GM18867 (cell line): ENCODE measurements around the gene MTFR2.
"Not testable (repeated sequence)": the region's sequence is repeated elsewhere in the genome, so short reads cannot be mapped to it uniquely, and the experiment has no call there.

ENCODE experiments used
- ATAC-seq: cut with Tn5 transposase; IDR thresholded peaks from one replicate; pipeline ENCODE4 v1.9.1; 2021; ENCODE audit warnings: mild to moderate bottlenecking, moderate library complexity; ENCODE audit not compliant: unreplicated experiment

The MTFR2 gene

DNA sequence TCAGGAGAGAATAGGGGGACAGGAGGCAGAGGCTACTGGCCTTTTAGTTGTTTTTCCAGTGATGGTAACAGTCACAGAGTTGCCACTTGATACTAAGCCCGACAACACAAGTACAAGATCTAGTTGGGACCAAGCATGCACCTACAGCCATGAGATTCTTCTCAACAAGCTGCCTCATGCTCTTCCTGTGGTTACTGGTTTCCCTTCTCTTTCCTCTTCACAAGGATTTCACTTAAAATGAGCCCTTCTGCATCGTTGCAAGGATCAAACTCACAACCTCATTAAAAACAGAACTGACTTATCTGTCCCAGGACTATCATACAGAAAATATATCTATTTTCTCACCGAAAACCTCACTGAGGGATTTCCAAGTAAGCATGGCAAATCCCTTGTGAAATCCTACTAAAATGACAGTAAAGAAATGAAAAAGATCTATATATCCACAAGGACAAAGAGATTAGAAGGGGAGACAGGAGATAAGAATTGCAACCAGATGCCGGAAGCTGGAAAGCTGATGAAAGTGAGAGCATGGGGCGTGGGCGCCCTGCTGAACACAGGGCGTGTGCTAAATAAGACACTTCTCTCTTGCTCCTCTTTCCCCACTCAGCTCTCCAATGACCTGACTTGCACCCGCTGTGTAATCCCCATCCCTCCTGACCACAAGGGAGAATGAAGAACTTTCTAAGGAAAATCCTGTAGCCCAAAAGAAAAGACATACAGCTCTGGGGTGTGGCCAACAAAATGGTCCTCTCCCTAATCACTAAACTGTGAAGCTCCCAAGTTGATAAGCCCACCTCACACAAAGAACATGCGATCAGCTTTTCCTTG lies 13.4 kb downstream of the MTFR2 start:
- ATAC-seq, result no peak

DNA sequence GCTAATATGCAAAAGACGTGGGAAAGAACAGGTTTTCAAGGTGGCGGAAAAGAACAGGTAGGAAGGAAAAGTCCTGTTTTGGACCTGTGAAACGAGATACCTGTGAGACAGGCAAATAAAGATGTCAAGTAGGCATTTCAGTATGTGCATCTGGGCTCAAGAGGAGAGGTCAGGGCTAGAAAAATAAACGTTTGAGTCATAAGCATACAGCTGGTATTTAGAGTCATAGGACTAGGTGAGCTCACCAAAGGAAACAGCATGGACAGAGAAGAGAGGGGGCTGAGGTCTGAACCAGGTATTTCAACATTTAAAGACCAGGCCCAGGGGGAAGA lies 14.9 kb downstream of the MTFR2 start:
- ATAC-seq, result no peak

DNA sequence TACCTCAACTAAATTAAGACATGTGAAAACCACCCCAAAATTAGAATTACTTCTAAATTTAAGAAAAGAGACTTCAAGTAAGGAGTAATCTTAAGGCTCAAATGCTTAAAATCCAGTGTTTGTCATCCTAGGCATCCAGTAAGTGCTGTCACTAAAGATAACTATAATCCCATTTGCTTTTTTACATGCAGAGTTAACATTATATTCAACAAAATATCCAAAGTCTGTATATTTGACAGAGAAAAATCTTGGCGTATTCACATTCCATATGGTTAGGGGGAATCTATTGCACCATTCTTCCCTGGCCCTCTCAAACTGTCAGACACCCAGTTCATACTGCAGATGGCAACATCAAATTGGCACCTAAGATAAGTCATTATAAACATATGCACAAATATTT lies 17.4 kb downstream of the MTFR2 start:
- ATAC-seq, result no peak

DNA sequence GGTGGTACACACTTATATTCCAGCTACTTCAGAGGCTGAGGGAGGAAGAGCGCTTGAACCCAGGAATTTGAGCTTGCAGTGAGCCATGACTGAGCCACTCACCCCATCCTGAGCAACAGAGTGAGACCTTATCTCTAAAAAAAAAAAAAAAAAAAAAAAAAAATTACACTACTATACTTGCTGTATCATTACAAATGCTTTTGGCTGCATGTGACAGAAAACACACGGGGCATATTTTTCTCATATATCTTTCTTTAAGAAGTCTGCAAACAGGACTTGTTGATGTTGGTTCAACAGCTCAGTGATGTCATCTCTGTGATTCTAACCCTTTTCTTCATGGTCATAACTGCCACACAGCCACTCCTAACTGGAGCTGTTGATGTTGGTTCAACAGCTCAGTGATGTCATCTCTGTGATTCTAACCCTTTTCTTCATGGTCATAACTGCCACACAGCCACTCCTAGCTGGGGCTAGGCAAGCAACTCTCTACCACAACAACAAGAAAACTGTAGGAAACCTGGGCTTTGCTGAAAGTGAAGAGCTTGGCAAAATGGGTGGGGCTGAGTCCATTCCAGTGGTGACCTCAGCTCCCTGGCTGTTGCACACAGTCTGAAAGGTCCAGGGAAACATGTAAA lies 19.8 kb downstream of the MTFR2 start:
- ATAC-seq, result no peak

DNA sequence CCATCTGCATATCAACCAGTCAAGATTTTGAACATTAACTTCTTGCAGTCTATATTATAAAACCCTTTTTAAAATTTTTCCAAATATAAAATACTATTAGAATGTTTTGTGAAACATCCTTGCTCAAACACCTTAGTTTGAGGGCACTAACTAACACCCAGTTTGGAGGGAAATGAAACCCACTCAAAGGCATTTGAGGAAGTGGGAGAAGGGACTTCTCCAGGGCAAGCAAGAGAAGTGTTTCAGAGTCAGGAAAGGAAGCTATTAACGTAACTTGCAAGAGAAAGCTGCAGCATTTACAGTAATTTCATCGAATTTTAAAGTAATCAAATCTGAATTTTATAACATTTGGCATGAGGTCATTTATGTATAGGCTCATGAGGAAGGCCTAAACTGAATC lies 21.3 kb downstream of the MTFR2 start:
- no peak for ATAC-seq

DNA sequence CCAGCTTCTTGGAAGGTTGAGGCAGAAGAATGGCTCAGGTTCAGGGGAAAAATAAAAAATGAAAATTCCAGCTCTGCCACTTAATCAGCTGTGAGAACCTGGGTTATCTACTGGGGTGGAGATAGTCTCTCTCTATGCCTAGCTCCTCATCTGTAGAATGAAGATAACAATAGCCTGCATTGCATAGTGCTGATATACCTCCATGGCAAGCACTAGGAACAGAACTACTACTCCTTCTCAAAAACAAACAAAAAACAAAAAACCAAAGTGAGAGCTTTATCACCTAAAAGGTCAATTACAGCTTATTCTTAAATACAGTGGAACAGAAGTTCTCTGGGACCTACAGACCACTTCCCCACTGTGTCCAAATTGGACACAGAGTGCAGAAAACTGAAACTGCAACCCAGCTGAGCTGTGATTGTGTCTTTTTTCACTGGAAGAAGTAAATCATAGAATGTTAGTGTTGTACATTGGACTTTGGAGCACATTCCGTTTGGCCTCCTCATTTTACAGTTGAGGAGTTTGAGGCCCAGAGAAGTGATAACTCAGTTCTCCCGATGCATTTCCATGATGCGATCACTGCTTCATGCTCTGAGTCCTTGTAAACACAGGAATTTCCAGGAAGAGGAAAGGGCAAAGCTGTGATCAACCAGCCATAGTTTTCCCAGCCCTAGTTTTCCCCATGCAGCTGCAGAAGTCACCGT lies 23.3 kb downstream of the MTFR2 start:
- ATAC-seq, result peak; percentile 29

DNA sequence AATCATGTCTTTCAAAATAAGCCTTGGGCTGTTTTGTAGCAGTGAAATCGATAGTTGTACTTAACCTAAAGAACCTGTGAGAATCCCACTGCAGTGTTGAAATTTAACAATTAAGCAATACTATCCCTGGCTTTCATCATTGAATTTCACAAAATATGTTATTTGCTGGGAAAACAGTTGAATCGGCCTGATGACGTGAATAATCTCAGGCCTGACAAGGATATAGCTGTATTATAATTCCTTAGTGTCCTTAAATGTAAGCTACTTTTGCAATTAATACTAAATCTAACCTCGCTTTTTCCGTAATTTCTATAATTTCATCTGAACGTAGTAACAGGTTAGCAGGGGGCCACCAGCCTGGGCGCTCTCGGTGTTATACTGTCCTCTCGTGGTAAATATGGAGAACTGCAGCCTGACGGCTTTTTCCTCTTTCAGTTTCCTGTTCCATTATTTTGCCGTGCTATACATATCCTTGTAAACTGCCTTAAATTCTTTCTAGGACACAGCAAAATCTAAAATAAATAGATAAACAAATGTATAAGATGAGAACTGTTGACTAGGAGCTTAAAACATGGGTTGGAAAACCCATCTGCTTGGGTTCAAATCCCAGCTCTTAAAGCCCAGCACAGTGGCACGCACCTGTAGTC lies 24.0 kb downstream of the MTFR2 start:
- peak; percentile 80 for ATAC-seq

DNA sequence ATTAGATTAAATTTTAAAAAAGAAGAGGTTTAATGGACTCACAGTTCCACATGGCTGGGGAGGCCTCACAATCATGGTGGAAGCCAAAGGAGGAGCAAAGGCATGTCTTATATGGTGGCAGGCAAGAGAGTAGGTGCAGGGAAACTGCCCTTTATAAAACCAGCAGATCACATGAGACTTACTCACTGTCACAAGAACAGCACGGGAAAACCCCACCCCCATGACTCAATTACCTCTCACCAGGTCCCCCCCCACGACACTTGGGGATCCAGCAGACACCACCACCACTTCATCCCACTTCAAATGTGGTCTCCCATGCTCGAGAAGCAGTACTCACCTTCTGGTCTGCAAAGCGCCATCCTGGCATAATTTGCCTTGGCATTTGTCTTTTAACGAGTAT lies 24.6 kb downstream of the MTFR2 start:
- no peak for ATAC-seq

DNA sequence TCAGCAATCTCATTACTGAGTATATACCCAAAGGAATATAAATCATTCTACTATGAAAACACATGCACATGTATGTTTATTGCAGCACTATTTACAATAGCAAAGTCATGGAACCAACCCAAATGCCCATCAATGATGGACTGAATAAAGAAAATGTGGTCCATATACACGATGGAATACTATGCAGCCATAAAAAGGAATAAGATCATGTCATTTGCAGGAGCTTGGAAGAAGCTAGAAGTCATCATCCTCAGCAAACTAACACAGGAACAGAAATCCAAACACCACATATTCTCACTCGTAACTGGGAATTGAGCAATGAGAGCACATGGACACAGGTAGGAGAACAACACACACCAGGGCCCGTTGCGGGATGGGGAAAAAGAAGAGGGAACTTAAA lies 25.1 kb downstream of the MTFR2 start:
- not testable (repeated sequence) for ATAC-seq

DNA sequence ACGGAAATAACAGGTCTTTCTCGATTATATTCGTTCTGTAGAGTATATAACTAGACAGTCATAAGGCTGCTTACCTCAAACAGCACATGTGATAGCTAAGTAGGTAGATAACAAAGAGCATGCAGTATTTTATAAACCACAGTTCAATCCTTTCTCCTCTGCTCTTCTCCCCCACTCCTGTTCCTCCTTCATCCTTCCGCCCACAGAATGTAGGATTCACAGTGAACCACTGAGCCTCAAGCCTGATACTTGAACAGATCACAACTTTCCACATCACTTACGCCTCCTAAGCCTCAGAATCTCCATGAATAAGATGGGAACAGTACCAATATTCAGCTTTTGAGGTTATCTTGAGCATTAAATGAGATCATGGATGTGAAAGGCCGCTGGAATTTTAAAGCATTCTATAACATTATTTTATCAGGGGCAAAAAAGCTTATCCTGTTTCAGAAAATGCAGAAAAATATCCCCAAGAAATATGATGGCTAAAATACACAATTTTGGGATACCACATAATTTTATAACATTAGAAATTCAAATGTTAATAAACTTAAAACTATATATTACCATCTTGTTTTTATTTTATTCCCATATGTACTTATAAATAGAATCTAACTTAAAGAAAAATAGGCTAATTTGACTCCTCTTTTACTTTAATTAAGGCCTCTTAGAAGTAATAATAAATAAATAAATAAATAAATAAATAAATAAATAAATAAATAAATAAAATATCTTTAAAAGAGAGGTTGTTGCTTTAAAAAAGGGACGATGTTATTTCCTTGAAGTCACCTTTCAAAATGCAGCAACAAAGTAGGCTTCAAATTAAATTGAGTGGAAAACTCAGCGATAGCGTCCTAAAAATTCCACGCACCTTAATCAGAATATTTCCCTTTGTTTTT lies 33.4 kb downstream of the MTFR2 start:
- ATAC-seq, result no peak

DNA sequence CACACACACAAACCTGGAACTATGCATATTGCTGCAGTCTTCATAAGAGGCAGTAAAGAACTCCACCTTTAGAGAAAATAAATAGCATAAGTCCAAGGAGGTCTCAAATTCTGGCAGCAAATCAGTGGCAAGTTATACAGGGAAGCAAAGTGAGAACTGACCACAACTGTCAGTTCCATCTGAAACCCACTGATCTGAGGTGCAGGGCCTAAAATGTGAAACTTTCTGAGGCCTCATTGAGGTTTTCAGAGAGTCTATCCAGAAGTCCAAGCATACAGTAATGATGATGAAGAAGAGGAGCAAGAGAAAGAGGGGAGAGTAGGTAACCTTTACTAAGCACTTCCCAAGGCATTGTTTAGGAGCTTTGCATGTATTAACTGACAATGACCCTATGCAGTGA lies 36.3 kb downstream of the MTFR2 start:
- ATAC-seq, result no peak

DNA sequence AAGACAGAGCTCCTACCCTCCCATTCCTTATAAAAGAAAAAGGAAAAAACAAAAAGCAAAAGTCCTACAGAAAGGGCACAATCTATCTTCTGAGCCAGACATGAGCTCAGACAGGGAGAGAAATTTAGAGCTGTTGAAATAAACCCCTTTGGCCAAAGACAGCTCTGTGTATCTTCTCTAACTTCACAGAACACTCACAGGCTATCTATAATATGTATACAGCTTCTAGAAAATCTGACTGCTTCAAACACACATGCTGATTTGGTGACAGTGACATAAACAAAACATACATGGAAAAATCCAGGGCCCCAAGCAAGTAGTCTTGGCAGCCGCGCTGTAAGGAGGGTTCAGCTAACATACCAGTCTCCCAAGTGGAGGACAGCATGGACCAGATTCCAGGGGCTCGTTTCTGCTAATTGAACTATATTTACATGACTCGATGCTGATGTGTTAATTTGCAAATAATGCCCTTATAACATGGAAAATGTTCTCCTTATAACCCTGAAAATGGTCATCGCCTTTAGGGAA lies 37.0 kb downstream of the MTFR2 start:
- ATAC-seq, result no peak

DNA sequence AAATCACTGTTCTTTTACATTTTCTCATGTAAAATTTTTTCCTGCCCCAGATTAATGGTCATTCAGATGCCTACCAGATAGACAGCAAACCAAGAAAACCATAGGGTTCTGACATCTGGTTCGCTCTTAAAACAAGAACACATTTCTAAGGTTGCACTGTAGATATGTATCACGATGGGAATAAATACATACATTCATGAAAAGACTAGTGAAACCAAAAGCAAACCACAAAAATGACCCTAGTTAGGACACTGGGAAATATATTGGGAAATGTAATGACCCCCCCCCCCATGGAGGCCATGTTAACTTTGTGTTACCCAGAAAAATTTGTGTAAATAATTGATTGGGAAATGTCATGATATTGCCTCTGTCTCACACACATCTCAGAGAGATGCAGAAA lies 37.5 kb downstream of the MTFR2 start:
- ATAC-seq, result no peak

DNA sequence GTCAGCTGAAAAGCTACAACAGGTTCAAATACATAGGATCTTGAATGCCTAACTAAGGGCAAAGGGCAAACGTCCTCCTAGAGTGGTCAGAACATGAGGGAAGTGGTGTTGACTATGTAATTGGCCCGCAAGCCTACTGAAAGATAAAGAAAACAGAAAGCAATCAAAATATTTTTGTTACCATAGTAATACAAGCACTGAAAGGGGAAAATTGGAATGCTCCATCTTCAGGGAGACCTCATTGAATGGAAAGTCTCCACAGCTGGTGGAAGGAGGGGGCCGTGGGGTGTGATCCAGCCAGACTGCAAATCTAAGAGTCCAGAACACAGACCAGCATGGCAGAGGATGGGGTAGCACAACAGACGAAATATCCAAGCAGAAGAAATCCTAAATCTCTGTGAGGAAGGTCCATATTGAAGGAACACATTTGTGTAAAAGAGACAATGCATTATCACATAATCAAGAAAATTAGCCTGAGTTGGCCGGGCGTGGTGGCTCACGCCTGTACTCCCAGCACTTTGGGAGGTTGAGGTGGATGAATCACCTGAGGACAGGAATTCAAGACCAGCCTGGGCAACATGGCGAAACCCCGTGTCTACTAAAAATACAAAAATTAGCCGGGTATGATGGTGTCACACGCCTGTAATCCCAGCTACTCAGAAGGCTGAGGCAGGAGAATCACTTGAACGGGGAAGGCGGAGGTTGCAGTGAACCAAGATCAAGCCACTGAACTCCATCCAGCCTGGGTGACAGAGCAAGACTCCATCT lies 39.5 kb downstream of the MTFR2 start:
- ATAC-seq, result no peak

DNA sequence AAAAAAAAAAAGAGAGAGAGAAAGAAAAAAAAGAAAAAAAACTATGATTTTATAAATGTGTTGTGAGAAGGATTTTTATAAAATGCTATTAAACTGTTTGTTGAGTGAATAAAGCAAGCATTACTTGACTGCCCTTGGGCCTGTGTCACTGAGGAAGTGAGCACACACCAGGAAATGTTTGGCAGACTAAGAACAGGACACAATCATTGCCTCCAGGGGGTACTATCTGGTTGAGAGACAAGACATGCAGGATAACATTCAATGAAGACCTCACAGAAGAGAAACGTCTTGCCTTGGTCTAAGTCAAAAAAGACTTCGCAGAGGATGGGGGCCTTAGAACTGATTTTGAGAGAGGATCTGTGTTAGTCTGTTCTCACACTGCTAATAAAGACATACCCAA lies 40.6 kb downstream of the MTFR2 start:
- ATAC-seq, result no peak

DNA sequence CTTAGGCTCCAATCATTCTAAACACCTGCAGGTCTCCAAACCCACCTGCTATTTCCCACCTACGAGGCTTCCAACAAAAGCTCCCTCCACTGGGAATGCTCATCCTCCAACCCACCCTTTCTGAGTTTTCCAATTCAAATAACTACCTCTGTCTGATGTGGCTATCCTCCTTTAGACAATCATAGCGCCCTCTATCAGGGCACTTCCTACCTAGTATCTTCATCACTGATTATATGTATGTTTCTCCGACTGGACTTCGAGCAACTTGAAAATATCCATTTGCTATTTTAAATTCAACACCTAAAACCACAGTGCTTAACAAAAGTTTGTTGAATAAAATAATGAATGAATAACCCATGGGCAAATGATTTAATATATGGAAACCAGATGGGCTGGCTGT lies 41.3 kb downstream of the MTFR2 start:
- no peak for ATAC-seq

DNA sequence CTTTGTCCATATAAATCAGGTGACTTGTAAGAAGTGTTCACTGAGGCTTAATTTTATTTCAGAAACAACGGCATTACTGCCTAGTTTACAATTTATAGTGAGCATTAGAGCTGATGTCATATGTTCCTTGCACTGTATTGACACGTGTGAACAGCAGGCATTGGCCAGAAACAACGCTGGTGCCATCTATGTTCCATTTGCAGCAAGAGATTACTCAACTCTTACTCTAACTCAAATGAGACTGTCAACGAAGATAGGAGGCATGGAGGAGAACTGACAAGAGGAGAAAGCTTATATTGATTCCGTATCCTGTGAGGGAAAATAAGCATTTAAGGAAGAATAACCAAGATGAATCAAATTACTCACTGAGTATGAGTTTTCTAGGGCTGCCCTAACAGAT lies 48.4 kb downstream of the MTFR2 start:
- ATAC-seq, result no peak

DNA sequence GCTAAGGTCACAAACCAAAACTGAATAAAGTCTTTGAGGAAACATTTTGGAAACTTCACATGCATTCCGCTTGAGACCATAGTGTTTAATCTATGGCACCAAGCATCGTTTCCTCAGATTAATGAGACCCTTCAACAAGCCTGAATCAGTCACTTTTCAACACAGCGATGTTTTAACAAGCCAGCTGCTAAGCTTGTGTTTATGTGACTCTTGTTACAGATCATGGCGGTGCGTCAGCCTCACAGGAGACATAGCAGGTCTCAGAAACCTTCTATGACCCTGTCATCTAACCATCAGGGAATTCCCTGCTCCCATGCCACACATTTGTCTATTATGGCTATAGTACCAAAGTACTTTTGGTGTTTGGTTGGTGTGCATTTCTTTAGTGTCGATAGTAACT lies 57.2 kb downstream of the MTFR2 start:
- ATAC-seq, result no peak

DNA sequence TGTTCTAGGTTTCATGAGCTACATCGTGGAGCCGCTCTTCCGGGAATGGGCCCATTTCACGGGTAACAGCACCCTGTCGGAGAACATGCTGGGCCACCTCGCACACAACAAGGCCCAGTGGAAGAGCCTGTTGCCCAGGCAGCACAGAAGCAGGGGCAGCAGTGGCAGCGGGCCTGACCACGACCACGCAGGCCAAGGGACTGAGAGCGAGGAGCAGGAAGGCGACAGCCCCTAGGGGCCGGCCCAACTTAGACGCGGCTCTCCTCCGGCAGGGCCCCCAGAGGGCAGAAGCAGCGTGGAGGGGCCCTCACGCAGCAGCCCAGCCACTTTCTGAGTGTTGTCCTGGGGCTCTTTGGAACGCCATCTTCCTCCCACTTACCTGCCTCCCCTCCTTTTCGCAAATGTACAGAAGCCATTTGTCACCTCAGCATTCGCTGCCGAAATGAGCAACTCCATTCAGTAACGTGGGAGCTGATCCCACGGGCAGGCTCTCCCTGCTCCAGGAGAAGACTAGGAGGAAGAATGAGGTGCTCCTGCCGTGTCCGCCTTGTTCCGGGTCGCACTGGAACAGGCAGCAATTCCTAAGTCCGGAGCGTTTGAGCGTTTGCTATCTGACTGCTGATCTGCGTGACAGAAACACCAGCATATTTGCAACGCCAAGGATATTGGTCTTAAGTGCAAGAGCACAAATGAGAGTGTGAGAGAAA lies 58.4 kb downstream of the MTFR2 start:
- no peak for ATAC-seq
